ENCODE measurements around the gene TBX5.

Gene TBX5

GRCh38 chr12:114316076-114316475 is 89.9 kb downstream of the TBX5 start:
- no peak for DNase-seq

- no peak for DNase-seq
Observed at GRCh38 chr12:114314974-114315720, 90.8 kb downstream of the TBX5 start.

- no peak for DNase-seq
Observed at GRCh38 chr12:114314403-114314802, 91.5 kb downstream of the TBX5 start.

GRCh38 chr12:114313910-114314309 is 92.0 kb downstream of the TBX5 start:
- no peak for DNase-seq

- no peak for DNase-seq
Observed at GRCh38 chr12:114311974-114312373, 94.0 kb downstream of the TBX5 start.

GRCh38 chr12:114306646-114307045 is 99.3 kb downstream of the TBX5 start:
- no peak for DNase-seq

GRCh38 chr12:114305446-114305845 is 100.5 kb downstream of the TBX5 start:
- no peak for DNase-seq
